BJ (cell line): ENCODE data around the gene C3orf18. TPM values are rescaled to one million over a fixed set of nuclear protein-coding genes. Genes with fewer than 3 reads are reported as not detected.

ENCODE experiments used
- CTCF ChIA-PET: fragments of 350-600 bp; formaldehyde crosslinking; extraction: SDS; loops from one replicate; lab custom pipeline; 2021; ENCODE audit warnings: antibody characterized with exemption, inconsistent platforms; lab: Yijun Ruan, JAX
- POLR2A ChIA-PET: fragments of 300-600 bp; sonication (Branson Sonifier 250); formaldehyde crosslinking; extraction: SDS; loops from one replicate; lab custom pipeline; 2021; ENCODE audit warnings: antibody characterized with exemption; lab: Charles Lee
- DNase-seq: peaks from one replicate; pipeline ENCODE4 v3.0.0-alpha.2; 2011; ENCODE audit warnings: low read depth
- H3K27me3 ChIP-seq: 2 replicates; pipeline ENCODE4 v1.6.0; 2011; ENCODE audit warnings: low read length; ENCODE audit not compliant: control insufficient read depth, insufficient read depth
- H3K36me3 ChIP-seq: 2 replicates; pipeline ENCODE4 v1.5.1; 2011; ENCODE audit warnings: low read length; ENCODE audit not compliant: control insufficient read depth, insufficient read depth
- H3K4me3 ChIP-seq: 2 replicates; pipeline ENCODE4 v1.5.1; 2011; ENCODE audit warnings: low read depth, mild to moderate bottlenecking, control low read depth, low read length
- polyA plus RNA-seq: library from polyadenylated mRNA; depleted of rRNA; stranded (reverse); fragments of >200 nt; gene quantifications from 2 replicates; pipeline ENCODE4 v1.2.3, GENCODE V29; 2011
- TF ChIP-seq, protein P1 (sequence below): IDR thresholded peaks from 2 replicates; pipeline ENCODE4 v1.5.1; 2011; ENCODE audit warnings: low read depth, mild to moderate bottlenecking, control low read depth, inconsistent platforms, low read length, moderate library complexity; ENCODE audit not compliant: insufficient read depth

The C3orf18 gene
- polyA plus RNA-seq, 1 experiment: 30.4 TPM

DNA sequence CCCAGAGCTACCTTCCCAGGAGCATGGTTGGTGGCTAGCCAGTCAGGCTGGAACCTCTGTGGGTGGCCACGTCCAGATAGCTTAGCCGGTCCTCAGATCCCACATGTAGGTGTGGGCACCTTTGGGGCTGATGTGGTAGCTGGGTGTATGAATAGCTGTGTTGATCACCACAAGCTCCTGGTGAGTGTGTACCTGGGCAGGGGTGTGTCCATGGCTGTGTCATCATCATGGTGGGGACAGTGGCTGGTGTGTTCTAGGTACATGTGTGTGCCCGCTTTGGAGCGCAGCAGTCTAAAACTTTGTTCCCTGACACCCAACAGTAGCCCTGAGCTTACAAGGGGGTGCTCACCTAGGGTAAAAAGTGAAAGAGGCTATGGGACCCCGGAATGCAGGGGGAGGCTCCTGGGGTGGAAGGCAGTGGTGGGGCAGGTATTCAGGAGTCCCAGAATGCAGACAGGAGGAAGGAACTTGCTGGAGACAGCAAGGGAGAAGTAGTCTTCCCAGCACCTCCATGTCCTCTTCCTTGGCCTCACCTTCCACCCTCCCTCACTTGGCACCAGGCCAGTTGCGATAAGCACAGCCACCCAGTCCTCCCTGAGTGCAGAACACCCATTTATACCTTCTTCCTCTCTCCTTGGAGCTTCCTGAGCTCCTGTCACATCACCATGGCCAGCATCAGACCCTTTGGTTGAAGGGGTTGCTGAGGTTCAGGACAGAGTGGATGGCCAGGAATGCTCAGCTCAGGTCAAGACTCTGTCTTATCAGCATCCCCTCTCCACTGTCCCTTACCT is 42.8 kb upstream of the C3orf18 start:
- ChIA-PET POLR2A (interaction anchor here (0.7 kb wide), 1 partner anchor 9 kb away, joined by 4 read pairs; no protein-coding TSS in a partner anchor), CTCF (interaction anchor here (0.5 to 15.0 kb wide), 9 partner anchors 9 to 1059 kb away, joined by 3 to 479 read pairs (median 4); partner anchors contain the start of genes C3orf18 and HEMK1)
- TF ChIP-seq, protein P1, sequence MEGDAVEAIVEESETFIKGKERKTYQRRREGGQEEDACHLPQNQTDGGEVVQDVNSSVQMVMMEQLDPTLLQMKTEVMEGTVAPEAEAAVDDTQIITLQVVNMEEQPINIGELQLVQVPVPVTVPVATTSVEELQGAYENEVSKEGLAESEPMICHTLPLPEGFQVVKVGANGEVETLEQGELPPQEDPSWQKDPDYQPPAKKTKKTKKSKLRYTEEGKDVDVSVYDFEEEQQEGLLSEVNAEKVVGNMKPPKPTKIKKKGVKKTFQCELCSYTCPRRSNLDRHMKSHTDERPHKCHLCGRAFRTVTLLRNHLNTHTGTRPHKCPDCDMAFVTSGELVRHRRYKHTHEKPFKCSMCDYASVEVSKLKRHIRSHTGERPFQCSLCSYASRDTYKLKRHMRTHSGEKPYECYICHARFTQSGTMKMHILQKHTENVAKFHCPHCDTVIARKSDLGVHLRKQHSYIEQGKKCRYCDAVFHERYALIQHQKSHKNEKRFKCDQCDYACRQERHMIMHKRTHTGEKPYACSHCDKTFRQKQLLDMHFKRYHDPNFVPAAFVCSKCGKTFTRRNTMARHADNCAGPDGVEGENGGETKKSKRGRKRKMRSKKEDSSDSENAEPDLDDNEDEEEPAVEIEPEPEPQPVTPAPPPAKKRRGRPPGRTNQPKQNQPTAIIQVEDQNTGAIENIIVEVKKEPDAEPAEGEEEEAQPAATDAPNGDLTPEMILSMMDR: no peak
- Histone ChIP-seq H3K27me3 (no peaks in the 10 kb centered on the region), H3K36me3 (peaks cover 9% of the 10 kb centered on the region), H3K4me3 (peak overlapping the region; percentile 68)
- DNase-seq: no peak

DNA sequence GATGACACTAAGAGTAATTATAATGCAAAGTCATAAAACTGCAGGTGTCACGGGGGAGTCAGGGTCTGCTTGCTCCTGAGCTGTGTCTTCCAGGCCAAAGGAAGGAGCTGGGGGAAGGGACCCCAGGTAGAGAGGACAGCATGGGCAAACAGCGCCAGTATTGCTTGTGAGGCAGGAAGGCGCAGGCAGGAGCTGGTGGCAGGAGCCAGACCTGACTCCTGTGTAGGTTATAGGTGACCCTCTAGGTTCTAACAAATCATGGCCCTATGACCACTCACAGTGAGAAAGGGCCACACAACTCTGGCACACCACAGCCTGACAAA is 42.2 kb upstream of the C3orf18 start:
- no peak overlapping the region for H3K4me3 ChIP-seq
- ChIA-PET CTCF (interaction anchor here (0.5 to 15.0 kb wide), 7 partner anchors 8 to 1060 kb away, joined by 3 to 479 read pairs (median 4); partner anchors contain the start of genes C3orf18 and HEMK1), POLR2A (interaction anchor here (0.7 kb wide), 1 partner anchor 8 kb away, joined by 4 read pairs; no protein-coding TSS in a partner anchor)
- peaks cover 9% of the 10 kb centered on the region for H3K36me3 ChIP-seq
- DNase-seq: no peak
- TF ChIP-seq, protein P1: no peak
- H3K27me3 ChIP-seq: no peaks in the 10 kb centered on the region

DNA sequence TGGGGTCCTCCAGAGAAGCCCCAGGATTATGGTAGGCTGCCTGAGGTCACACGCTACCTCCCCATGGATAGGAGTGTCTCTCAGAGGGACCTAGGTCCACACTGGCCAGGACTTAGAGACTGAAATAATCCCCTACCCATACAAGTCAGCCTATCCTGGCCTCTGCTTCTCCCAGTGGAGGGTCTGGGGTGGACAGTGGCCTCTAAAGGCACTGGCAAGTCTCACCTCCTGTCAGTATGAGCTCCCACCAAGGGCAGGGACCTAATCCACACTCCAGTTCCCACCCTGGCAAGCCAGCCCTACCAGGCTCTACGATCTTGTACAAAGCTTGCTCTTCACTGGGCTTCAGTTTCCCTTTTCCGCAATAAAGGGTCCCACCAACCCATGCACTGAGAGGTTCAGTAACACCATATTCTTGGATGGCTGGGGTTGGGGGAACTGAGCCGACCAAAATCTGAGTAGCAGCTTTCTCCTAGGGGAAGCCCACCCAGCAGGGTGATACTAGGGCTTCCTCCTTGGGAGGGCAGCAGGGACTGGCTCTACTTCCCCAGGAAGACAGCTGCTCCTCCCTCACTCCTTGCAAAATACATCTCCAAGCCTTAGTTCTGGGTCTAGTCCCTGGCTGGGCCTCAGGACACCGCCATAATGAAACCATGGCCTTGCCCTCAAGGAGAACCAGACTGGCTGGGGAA is 41.7 kb upstream of the C3orf18 start:
- ChIA-PET CTCF (interaction anchor here (0.5 to 15.0 kb wide), 6 partner anchors 19 to 1060 kb away, joined by 3 to 479 read pairs (median 4); partner anchors contain the start of genes C3orf18 and HEMK1), POLR2A (no interaction called here)
- Histone ChIP-seq H3K4me3 (no peak overlapping the region), H3K27me3 (no peaks in the 10 kb centered on the region), H3K36me3 (peaks cover 9% of the 10 kb centered on the region)
- DNase-seq: no peak
- TF ChIP-seq, protein P1: no peak

DNA sequence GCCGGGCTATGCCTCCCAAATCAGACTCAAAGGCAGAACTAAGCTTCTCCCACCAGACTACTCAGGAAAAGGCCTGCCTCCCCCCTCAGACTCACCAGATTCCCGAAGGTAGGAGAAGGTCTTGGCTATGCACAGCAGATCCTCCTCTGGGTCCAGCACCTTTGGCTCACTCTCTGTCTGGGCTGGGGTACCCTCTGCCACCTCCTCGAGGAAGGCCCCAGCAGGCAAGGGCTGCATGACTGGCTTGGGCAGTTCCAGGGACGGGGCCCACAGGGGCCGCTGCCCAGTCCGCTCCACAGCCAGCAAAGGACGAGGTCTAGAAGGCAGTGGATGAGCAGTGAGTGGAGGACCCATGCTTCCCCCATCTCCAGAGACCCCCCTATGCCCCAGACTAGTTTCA is 40.7 kb upstream of the C3orf18 start:
- no peak for DNase-seq
- Histone ChIP-seq H3K36me3 (peaks cover 9% of the 10 kb centered on the region), H3K27me3 (no peaks in the 10 kb centered on the region), H3K4me3 (no peak overlapping the region)
- TF ChIP-seq, protein P1: no peak
- POLR2A ChIA-PET: no interaction called here
- CTCF ChIA-PET: interaction anchor here (15.0 kb wide), 1 partner anchor 35 kb away, joined by 479 read pairs; the partner anchor contains the start of genes C3orf18 and HEMK1
